B cell (primary cell): Measurements from ENCODE around the gene CACNB2.

ENCODE experiments used
- CTCF ChIP-seq: fragments of 200-600 bp; IDR thresholded peaks from one replicate; pipeline ENCODE4 v1.8.0; 2022; ENCODE audit warnings: antibody characterized with exemption, mild to moderate bottlenecking
- EZH2 ChIP-seq: IDR thresholded peaks from 2 replicates; pipeline ENCODE4 v1.6.1; 2012; ENCODE audit warnings: borderline replicate concordance, low read depth, mild to moderate bottlenecking, moderate library complexity, low read length; ENCODE audit not compliant: insufficient read depth, poor library complexity, severe bottlenecking

DNA sequence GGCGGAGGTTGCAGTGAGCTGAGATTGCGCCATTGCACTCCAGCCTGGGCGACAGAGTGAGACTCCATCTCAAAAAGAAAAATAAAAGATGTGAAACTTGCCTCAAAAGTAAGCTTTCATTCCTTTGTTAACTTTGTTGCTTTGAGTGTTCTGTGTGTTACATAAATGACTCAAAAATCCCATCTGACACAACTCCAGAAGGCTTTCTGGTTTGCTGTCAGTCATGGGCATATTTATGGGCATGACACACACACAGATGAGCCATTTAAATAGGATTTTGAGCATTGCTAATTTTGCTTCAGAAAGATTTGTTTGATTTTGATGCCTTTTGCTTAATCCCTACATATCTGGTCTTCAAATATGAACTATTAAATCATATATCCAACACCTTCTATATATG, 82.6 kb downstream of the CACNB2 start:
- TF ChIP-seq CTCF (no peak), EZH2 (no peak)
